Natural killer cell (primary cell): ENCODE data around the gene FER1L5. TPM values are rescaled to one million over a fixed set of nuclear protein-coding genes. Genes with fewer than 3 reads are reported as not detected.
A peak's percentile ranks its signal among the peaks of the same experiment; 100 is the strongest.

ENCODE experiments used
- ATAC-seq, 3 donors: fragments of 150-1000 bp in 2 of 3; fragments of 200-7000 bp in 1 of 3; cut with Tn5 transposase; 1 replicate in 1 of 3; 2 replicates in 2 of 3; pipeline ENCODE4 v1.10.0; 2021; ENCODE audit warnings: mild to moderate bottlenecking in 2 of 3, moderate library complexity in 2 of 3
- DNase-seq, 2 donors: peaks; one replicate each; pipeline versions ENCODE4 v3.0.0 to v3.0.0-alpha.2; 2013 to 2021; ENCODE audit warnings: mixed read lengths in 1 of 2
- H3K27ac ChIP-seq: one replicate; pipeline ENCODE4 v1.5.1; 2013; ENCODE audit warnings: mild to moderate bottlenecking, low read length
- H3K27me3 ChIP-seq: one replicate; pipeline ENCODE4 v1.6.1; 2013; ENCODE audit warnings: low read length; ENCODE audit not compliant: control insufficient read depth, insufficient read depth
- H3K36me3 ChIP-seq: one replicate; pipeline ENCODE4 v1.6.1; 2013; ENCODE audit warnings: low read length; ENCODE audit not compliant: control insufficient read depth, insufficient read depth
- H3K4me1 ChIP-seq: one replicate; pipeline ENCODE4 v1.6.1; 2013; ENCODE audit warnings: low read length; ENCODE audit not compliant: control insufficient read depth, insufficient read depth
- H3K4me3 ChIP-seq: one replicate; pipeline ENCODE4 v1.5.1; 2013; ENCODE audit warnings: low read length
- H3K9me3 ChIP-seq: one replicate; pipeline ENCODE4 v1.6.1; 2013; ENCODE audit warnings: low read length; ENCODE audit not compliant: control insufficient read depth, insufficient read depth
- H3K27ac Mint-ChIP-seq, 2 donors: one replicate each; pipeline ENCODE4 v1.8.0; 2022; ENCODE audit warnings: mild to moderate bottlenecking in 2 of 2, mixed read lengths in 2 of 2, moderate library complexity in 1 of 2
- H3K27me3 Mint-ChIP-seq, 2 donors: one replicate each; pipeline ENCODE4 v1.8.0; 2022; ENCODE audit warnings: low read depth in 2 of 2, mixed read lengths in 2 of 2
- H3K36me3 Mint-ChIP-seq: one replicate; pipeline ENCODE4 v1.8.0; 2022; ENCODE audit warnings: mixed read lengths
- H3K4me1 Mint-ChIP-seq, 2 donors: one replicate each; pipeline ENCODE4 v1.8.0; 2022; ENCODE audit warnings: mixed read lengths in 2 of 2
- H3K4me3 Mint-ChIP-seq: one replicate; pipeline ENCODE4 v1.8.0; 2022; ENCODE audit warnings: mild to moderate bottlenecking, moderate library complexity, mixed read lengths
- H3K9me3 Mint-ChIP-seq, 2 donors: one replicate each; pipeline ENCODE4 v1.8.0; 2022; ENCODE audit warnings: mixed read lengths in 2 of 2
- CTCF ChIP-seq: fragments of 200-600 bp; IDR thresholded peaks from one replicate; pipeline ENCODE4 v1.8.0; 2022; ENCODE audit warnings: antibody characterized with exemption
- WGBS: methylation state at CpG from one replicate; pipeline ENCODE4 v1.1.7; 2013; ENCODE audit warnings: missing lambda C conversion rate; ENCODE audit not compliant: insufficient coverage; 5-methylcytosine and 5-hydroxymethylcytosine counted together
- intact Hi-C: fragments of 100-400 bp; cut with micrococcal nuclease; formaldehyde crosslinking; loops from one replicate; pipeline ENCODE4 v1.14.2; 2022
- total RNA-seq, 4 donors: library from RNA; stranded (reverse); fragments of 120-200 nt in 1 of 4; gene quantifications; one replicate each; pipeline versions ENCODE4 v1.2.3 to v1.2.4, GENCODE V29; 2013 to 2022

FER1L5 gene
- total RNA-seq, 3 donors from 2014 or later (not counting 1 experiment from before 2014, with no cell fraction given) = not detected

GRCh38 chr2:96683972-96684820 is 41.6 kb downstream of the FER1L5 start:
- no peak overlapping the region for H3K27ac ChIP-seq
- H3K4me1 Mint-ChIP-seq = no peaks in the 10 kb centered on the region
- no peaks in the 10 kb centered on the region for H3K4me1 ChIP-seq
- H3K36me3 ChIP-seq = no peaks in the 10 kb centered on the region
- intact Hi-C loops = no loop called here
- H3K27me3 Mint-ChIP-seq = peaks cover 14 to 16% of the 10 kb centered on the region in 2 donors
- H3K4me3 Mint-ChIP-seq = no peak overlapping the region
- H3K27ac Mint-ChIP-seq = peak overlapping the region in 1 of 2 donors; percentile 68
- no peaks in the 10 kb centered on the region for H3K36me3 Mint-ChIP-seq
- H3K27me3 ChIP-seq = no peaks in the 10 kb centered on the region
- TF ChIP-seq CTCF = no peak
- ATAC-seq (no peak), DNase-seq (no peak)
- no peaks in the 10 kb centered on the region for H3K9me3 Mint-ChIP-seq
- H3K4me3 ChIP-seq = no peak overlapping the region
- 94% methylated on average over 13 of the region's 13 CpGs for WGBS
- no peaks in the 10 kb centered on the region for H3K9me3 ChIP-seq

DNA sequence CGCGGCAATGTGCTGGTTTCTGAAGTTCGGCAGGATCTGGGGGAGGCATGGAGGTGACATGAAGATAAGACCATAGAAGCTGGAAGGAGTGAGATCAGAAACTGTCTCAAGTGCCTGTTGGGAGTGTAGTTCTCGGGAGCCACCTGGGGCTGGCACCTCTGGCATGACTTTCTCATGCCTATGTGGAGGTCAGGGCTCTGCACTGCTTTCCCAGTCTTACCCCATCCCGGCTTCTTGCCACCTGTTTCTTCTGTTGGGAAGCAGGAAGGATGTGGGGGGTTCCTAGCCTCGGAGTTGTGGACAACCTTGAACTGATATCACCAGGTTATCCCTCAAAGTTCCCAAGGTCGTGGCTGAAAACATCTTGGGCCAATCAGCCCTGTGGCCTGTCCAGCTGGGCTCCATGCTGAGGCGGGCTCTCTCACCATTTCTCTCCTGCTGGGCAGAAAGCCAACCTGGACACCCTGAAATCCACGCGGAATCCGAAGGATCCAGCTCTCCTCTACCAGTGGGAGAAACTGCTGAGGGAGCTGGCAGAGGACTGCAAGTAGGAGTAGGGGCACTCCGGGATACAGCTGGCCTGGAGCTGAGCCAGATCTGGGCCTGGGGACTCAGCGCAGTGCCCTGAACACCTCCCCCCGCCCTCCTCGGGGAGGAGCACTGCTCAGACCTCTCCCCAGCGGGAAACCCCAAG is 42.5 kb downstream of the FER1L5 start:
- Histone ChIP-seq H3K27me3 (no peaks in the 10 kb centered on the region), H3K4me1 (no peaks in the 10 kb centered on the region), H3K36me3 (no peaks in the 10 kb centered on the region), H3K4me3 (no peak overlapping the region), H3K9me3 (no peaks in the 10 kb centered on the region), H3K27ac (no peak overlapping the region)
- H3K4me1 Mint-ChIP-seq = no peaks in the 10 kb centered on the region
- H3K27me3 Mint-ChIP-seq = peaks cover 6 to 11% of the 10 kb centered on the region in 2 donors
- peak overlapping the region in 1 of 2 donors; percentile 68 for H3K27ac Mint-ChIP-seq
- no peak for ATAC-seq
- no peaks in the 10 kb centered on the region for H3K9me3 Mint-ChIP-seq
- DNase-seq = no peak
- no peak for TF ChIP-seq CTCF
- intact Hi-C loops = no loop called here
- 89% methylated on average over 13 of the region's 16 CpGs for WGBS
- H3K36me3 Mint-ChIP-seq = no peaks in the 10 kb centered on the region
- H3K4me3 Mint-ChIP-seq = no peak overlapping the region

DNA sequence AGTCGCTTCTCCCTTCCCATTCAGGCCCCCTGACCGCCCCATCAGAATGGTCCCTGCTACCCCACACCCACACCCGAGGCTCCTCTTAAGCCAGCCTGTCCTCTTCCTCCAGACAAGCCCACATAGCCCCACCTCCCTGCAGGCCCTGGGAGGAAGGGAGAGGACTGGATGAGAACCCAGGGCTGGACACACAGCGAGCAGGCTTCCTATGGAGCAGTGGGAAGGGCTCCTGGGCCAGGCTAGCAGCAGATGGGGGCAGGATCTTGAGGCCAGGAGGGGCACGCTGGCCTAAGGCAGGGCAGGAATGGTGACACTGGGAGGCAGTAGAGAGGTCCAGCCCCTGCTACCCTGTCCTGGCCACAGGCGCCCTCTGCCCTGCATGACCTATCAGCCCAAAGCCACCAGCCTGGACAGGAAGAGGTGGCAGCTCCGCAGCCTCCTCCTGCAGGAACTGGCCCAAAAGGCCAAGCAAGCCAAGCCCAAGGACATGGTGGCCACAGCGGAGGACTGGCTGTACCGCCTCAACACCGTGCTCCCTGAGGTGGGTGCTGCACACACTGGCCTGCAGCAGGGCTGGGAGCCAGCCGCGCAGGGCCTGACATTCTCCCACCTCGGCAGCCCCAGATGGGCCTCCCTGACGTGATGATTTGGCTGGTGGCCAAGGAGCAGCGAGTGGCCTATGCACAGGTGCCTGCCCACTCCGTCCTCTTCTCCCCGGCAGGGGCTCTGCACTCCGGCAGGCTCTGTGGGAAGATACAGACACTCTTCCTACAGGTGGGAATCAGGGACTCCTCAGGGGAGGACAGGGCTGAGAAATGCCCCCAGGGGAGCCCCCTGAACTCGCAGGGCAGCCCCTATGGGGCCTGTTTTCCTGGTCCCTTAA is 43.3 kb downstream of the FER1L5 start:
- intact Hi-C loops = no loop called here

More for the DNA sequence above, 43.3 kb downstream of the FER1L5 start:
- Histone ChIP-seq H3K4me3 (no peak overlapping the region), H3K9me3 (no peaks in the 10 kb centered on the region), H3K27ac (no peak overlapping the region), H3K4me1 (no peaks in the 10 kb centered on the region), H3K36me3 (no peaks in the 10 kb centered on the region), H3K27me3 (no peaks in the 10 kb centered on the region)
- Mint-ChIP-seq H3K36me3 (no peaks in the 10 kb centered on the region), H3K4me1 (no peaks in the 10 kb centered on the region), H3K27me3 (peaks cover 0 to 7% of the 10 kb centered on the region in 2 donors), H3K4me3 (no peak overlapping the region), H3K27ac (no peak overlapping the region), H3K9me3 (no peaks in the 10 kb centered on the region)
- TF ChIP-seq CTCF = no peak
- DNase-seq (no peak), ATAC-seq (no peak)
- WGBS = 77% methylated on average over 18 of the region's 19 CpGs
